HEK293 (cell line): ENCODE measurements around the gene ZBTB38.

Source experiments
- CTCF ChIA-PET: fragments of 350-600 bp; formaldehyde crosslinking; extraction: SDS; loops from one replicate; lab custom pipeline; 2021; ENCODE audit warnings: antibody characterized with exemption; lab: Yijun Ruan, JAX
- POLR2A ChIA-PET: fragments of 300-600 bp; formaldehyde crosslinking; extraction: SDS; loops from one replicate; lab custom pipeline; 2020; ENCODE audit warnings: antibody characterized with exemption, inconsistent platforms; lab: Yijun Ruan, JAX
- H3K27ac ChIP-seq: fragments of 200-500 bp; sonication (Bioruptor generic); 2 replicates; pipeline ENCODE4 v1.5.1; 2014; ENCODE audit warnings: low read depth, low read length, control low read depth, inconsistent platforms; ENCODE audit errors: extremely low read depth
- H3K36me3 ChIP-seq, 2 experiments: fragments of 200-500 bp in 1 of 2; sonication (Bioruptor generic) in 1 of 2; 1 replicate in 1 of 2; 2 replicates in 1 of 2; pipeline ENCODE4 v1.5.1; 2014 to 2017; ENCODE audit warnings: inconsistent platforms in 2 of 2, low read length in 2 of 2; ENCODE audit not compliant: control insufficient read depth in 2 of 2, insufficient read depth in 1 of 2
- H3K4me1 ChIP-seq: fragments of 200-500 bp; sonication (Bioruptor generic); 2 replicates; pipeline ENCODE4 v1.5.1; 2014; ENCODE audit warnings: mild to moderate bottlenecking, low read length, inconsistent platforms; ENCODE audit not compliant: control insufficient read depth, insufficient read depth
- H3K4me3 ChIP-seq: 2 replicates; pipeline ENCODE4 v1.5.1; 2011; ENCODE audit warnings: low read depth, mild to moderate bottlenecking, control low read depth, low read length, moderate library complexity
- H3K9me3 ChIP-seq: fragments of 200-500 bp; sonication (Bioruptor generic); 2 replicates; pipeline ENCODE4 v1.5.1; 2014; ENCODE audit warnings: low read depth, low read length, inconsistent platforms; ENCODE audit not compliant: control insufficient read depth, insufficient read depth
- GLI2 ChIP-seq: fragments of 450-650 bp; formaldehyde crosslinking; IDR thresholded peaks from 2 replicates; pipeline ENCODE4; 2017; ENCODE audit warnings: missing biosample characterization, missing genetic modification characterization, low read depth, borderline replicate concordance
- GLIS1 ChIP-seq: fragments of 450-650 bp; formaldehyde crosslinking; IDR thresholded peaks from 2 replicates; pipeline ENCODE4 v1.5.1; 2016; ENCODE audit warnings: missing biosample characterization, missing genetic modification characterization
- IKZF3 ChIP-seq: fragments of 450-650 bp; IDR thresholded peaks from 2 replicates; pipeline ENCODE4 v1.5.0; 2018; ENCODE audit warnings: missing biosample characterization, mild to moderate bottlenecking, missing genetic modification characterization, moderate library complexity
- KLF9 ChIP-seq: fragments of 450-650 bp; formaldehyde crosslinking; IDR thresholded peaks from 2 replicates; pipeline ENCODE4 v1.5.1; 2016; ENCODE audit warnings: missing biosample characterization, missing genetic modification characterization, low read depth
- RBAK ChIP-seq: fragments of 450-650 bp; formaldehyde crosslinking; IDR thresholded peaks from 2 replicates; pipeline ENCODE4 v1.5.1; 2016; ENCODE audit warnings: missing biosample characterization, missing genetic modification characterization
- YY1 ChIP-seq: fragments of 450-650 bp; formaldehyde crosslinking; IDR thresholded peaks from 2 replicates; pipeline ENCODE4 v1.5.1; 2018; ENCODE audit warnings: missing biosample characterization, missing genetic modification characterization
- ZBTB20 ChIP-seq: fragments of 450-650 bp; formaldehyde crosslinking; IDR thresholded peaks from 2 replicates; pipeline ENCODE4 v1.5.1; 2016; ENCODE audit warnings: missing biosample characterization, missing genetic modification characterization
- ZFP69B ChIP-seq: fragments of 450-650 bp; formaldehyde crosslinking; IDR thresholded peaks from 2 replicates; pipeline ENCODE4 v1.5.1; 2016; ENCODE audit warnings: missing biosample characterization, missing genetic modification characterization
- ZNF16 ChIP-seq: fragments of 450-650 bp; formaldehyde crosslinking; IDR thresholded peaks from 2 replicates; pipeline ENCODE4 v1.5.1; 2016; ENCODE audit warnings: low read depth, missing biosample characterization, missing genetic modification characterization
- ZNF24 ChIP-seq: fragments of 450-650 bp; formaldehyde crosslinking; IDR thresholded peaks from 2 replicates; pipeline ENCODE4 v1.5.1; 2016; ENCODE audit warnings: missing biosample characterization, missing genetic modification characterization
- ZNF274 ChIP-seq, 2 experiments: fragments of 200-500 bp in 1 of 2; fragments of 450-650 bp in 1 of 2; sonication (Bioruptor generic) in 1 of 2; formaldehyde crosslinking in 1 of 2; IDR thresholded peaks; 2 replicates each; pipeline versions ENCODE4 v1.5.1 to v1.6.1; 2014 to 2016; ENCODE audit warnings: borderline replicate concordance in 1 of 2, inconsistent platforms in 1 of 2, low read length in 1 of 2, missing biosample characterization in 1 of 2, missing genetic modification characterization in 1 of 2
- ZNF530 ChIP-seq: fragments of 450-650 bp; formaldehyde crosslinking; IDR thresholded peaks from 2 replicates; pipeline ENCODE4 v1.5.1; 2016; ENCODE audit warnings: low read depth, missing biosample characterization, missing genetic modification characterization
- ZNF558 ChIP-seq: fragments of 450-650 bp; formaldehyde crosslinking; IDR thresholded peaks from 2 replicates; pipeline ENCODE4 v1.5.1; 2016; ENCODE audit warnings: missing biosample characterization, missing genetic modification characterization
- ZNF670 ChIP-seq: fragments of 450-650 bp; formaldehyde crosslinking; IDR thresholded peaks from 2 replicates; pipeline ENCODE4 v1.5.1; 2016; ENCODE audit warnings: missing biosample characterization, missing genetic modification characterization, low read depth
- ZNF830 ChIP-seq: fragments of 450-650 bp; IDR thresholded peaks from 2 replicates; pipeline ENCODE4 v1.5.0; 2018; ENCODE audit warnings: missing biosample characterization, missing genetic modification characterization, low read depth, mild to moderate bottlenecking, moderate library complexity
- ZSCAN30 ChIP-seq: fragments of 450-650 bp; IDR thresholded peaks from 2 replicates; pipeline ENCODE4 v1.5.1; 2018; ENCODE audit warnings: missing biosample characterization, mild to moderate bottlenecking, missing genetic modification characterization, moderate library complexity
- ZXDB ChIP-seq: fragments of 450-650 bp; formaldehyde crosslinking; IDR thresholded peaks from 2 replicates; pipeline ENCODE4 v1.5.1; 2016; ENCODE audit warnings: missing biosample characterization, missing genetic modification characterization
- TF ChIP-seq, protein P1 (sequence below): fragments of 450-650 bp; formaldehyde crosslinking; IDR thresholded peaks from 2 replicates; pipeline ENCODE4 v1.5.1; 2016; ENCODE audit warnings: missing biosample characterization, missing genetic modification characterization
- TF ChIP-seq, protein P2 (sequence below): fragments of 450-650 bp; formaldehyde crosslinking; IDR thresholded peaks from 2 replicates; pipeline ENCODE4 v1.5.1; 2016; ENCODE audit warnings: missing biosample characterization, missing genetic modification characterization
- TF ChIP-seq, protein P3 (sequence below): fragments of 450-650 bp; formaldehyde crosslinking; IDR thresholded peaks from 2 replicates; pipeline ENCODE4; 2016; ENCODE audit warnings: missing biosample characterization, missing genetic modification characterization

The ZBTB38 gene

DNA sequence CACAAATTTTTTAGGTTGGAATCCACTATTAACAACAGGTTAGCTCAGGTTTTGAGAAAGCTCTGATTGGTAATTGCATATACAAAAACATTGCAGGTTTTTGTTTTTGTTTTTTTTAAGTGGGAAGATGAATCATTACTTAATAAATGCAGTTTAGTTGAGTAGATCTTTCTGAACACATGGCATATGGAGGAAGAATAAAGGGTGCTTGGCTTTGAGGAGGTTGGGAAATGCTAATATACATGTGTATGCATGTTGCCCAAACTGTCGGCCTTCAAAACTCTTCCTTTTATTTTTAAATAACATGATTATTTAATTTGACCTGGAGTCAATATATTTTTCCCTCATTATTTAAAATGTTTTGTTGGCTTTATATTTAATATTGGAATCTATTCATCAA lies 32.8 kb downstream of the ZBTB38 start:
- Histone ChIP-seq H3K9me3 (no peaks in the 10 kb centered on the region), H3K27ac (no peak overlapping the region), H3K4me3 (no peak overlapping the region), H3K4me1 (peaks cover 5% of the 10 kb centered on the region; the same call in 1 of the 2 replicates), H3K36me3 (peaks cover 0 to 26% of the 10 kb centered on the region in 2 experiments; a peak in 1 of 3 replicates)
- ChIA-PET POLR2A (no interaction called here), CTCF (interaction anchor here (0.7 to 0.9 kb wide), 2 partner anchors 17 to 177 kb away, joined by 3 read pairs; no protein-coding TSS in a partner anchor)
- TF ChIP-seq RBAK (no peak), GLI2 (tag by site-specific recombination) (no peak), IKZF3 (tag by site-specific recombination) (no peak), ZNF830 (tag by site-specific recombination) (no peak), ZFP69B (tag by site-specific recombination) (no peak), ZNF558 (tag by site-specific recombination) (no peak), ZNF274 (IDR thresholded peaks at IDR 0.05; ENCODE audit: low read length) (no peak), ZNF274 (tag by site-specific recombination; IDR thresholded peaks at IDR 0.05; ENCODE audit: borderline replicate concordance) (no peak)
- TF ChIP-seq, protein P1, sequence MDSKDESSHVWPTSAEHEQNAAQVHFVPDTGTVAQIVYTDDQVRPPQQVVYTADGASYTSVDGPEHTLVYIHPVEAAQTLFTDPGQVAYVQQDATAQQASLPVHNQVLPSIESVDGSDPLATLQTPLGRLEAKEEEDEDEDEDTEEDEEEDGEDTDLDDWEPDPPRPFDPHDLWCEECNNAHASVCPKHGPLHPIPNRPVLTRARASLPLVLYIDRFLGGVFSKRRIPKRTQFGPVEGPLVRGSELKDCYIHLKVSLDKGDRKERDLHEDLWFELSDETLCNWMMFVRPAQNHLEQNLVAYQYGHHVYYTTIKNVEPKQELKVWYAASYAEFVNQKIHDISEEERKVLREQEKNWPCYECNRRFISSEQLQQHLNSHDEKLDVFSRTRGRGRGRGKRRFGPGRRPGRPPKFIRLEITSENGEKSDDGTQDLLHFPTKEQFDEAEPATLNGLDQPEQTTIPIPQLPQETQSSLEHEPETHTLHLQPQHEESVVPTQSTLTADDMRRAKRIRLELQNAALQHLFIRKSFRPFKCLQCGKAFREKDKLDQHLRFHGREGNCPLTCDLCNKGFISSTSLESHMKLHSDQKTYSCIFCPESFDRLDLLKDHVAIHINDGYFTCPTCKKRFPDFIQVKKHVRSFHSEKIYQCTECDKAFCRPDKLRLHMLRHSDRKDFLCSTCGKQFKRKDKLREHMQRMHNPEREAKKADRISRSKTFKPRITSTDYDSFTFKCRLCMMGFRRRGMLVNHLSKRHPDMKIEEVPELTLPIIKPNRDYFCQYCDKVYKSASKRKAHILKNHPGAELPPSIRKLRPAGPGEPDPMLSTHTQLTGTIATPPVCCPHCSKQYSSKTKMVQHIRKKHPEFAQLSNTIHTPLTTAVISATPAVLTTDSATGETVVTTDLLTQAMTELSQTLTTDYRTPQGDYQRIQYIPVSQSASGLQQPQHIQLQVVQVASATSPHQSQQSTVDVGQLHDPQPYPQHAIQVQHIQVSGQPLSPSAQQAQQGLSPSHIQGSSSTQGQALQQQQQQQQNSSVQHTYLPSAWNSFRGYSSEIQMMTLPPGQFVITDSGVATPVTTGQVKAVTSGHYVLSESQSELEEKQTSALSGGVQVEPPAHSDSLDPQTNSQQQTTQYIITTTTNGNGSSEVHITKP (tag by site-specific recombination) = no peak

DNA sequence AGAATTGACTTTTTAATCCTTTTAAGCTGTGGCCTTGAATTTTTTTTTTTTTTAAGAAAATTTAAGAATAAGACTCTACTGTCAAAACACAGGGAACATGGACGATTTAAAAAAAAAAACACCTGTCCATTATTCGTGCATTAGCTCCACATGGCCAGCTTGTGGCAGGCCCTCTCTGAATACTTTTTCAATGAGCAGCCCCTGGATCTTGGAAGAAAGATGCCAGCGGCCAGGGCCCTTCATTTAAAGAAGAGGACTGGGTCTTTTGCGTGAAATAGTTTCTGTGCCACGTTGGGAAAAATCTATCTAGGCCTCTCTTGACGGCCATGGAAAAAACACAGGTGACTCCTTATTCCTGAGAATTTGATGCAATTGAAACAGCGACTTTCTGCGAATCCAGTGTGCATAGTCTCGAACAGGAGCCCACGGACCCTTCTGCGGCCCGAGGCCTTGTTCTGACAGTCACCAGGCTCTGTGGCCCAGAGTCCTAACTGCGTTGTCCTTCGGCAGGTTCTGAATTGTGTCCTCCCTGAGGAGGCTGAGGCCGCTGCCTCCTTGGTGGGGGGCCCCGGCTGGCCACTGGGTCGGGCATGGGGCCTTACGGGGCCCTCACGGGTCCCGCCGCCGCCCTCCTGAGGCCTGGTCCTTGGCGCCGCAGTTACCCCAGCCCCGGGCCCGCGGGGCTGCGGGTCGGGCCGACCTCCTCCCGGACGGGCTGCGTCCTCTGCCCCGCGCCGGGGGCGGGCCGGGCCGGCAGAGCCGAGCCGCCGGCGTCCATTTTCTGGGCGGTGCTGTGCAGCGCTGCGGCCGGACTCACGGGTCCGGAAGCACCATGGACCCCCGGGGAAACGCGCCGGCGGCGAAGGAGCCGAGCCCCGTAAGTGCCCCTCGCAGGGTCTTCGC lies 33.5 kb downstream of the ZBTB38 start:
- H3K9me3 ChIP-seq = no peaks in the 10 kb centered on the region
- peaks cover 0 to 29% of the 10 kb centered on the region in 2 experiments; a peak in 1 of 3 replicates for H3K36me3 ChIP-seq
- peak overlapping the region; percentile 55 for H3K4me3 ChIP-seq
- H3K27ac ChIP-seq = peak overlapping the region; percentile 92
- ChIA-PET POLR2A (no interaction called here), CTCF (interaction anchor here (0.6 to 0.9 kb wide), 3 partner anchors 18 to 177 kb away, joined by 3 read pairs; no protein-coding TSS in a partner anchor)
- H3K4me1 ChIP-seq = peaks cover 5% of the 10 kb centered on the region; the same call in 1 of the 2 replicates
- TF ChIP-seq ZXDB (tag by site-specific recombination) (0 out of 2 replicates have a peak, but pooled peaks have one; percentile 47), ZNF530 (tag by site-specific recombination) (no peak), ZNF24 (tag by site-specific recombination) (no peak), ZNF16 (tag by site-specific recombination) (no peak), ZSCAN30 (tag by site-specific recombination) (peak; percentile 27; the same call in 1 of the 2 replicates), GLIS1 (tag by site-specific recombination) (peak; percentile 65), ZNF670 (no peak), YY1 (peak; percentile 49; the same call in 1 of the 2 replicates), KLF9 (tag by site-specific recombination) (no peak), ZBTB20 (tag by site-specific recombination) (peak; percentile 43)
- TF ChIP-seq, protein P2, sequence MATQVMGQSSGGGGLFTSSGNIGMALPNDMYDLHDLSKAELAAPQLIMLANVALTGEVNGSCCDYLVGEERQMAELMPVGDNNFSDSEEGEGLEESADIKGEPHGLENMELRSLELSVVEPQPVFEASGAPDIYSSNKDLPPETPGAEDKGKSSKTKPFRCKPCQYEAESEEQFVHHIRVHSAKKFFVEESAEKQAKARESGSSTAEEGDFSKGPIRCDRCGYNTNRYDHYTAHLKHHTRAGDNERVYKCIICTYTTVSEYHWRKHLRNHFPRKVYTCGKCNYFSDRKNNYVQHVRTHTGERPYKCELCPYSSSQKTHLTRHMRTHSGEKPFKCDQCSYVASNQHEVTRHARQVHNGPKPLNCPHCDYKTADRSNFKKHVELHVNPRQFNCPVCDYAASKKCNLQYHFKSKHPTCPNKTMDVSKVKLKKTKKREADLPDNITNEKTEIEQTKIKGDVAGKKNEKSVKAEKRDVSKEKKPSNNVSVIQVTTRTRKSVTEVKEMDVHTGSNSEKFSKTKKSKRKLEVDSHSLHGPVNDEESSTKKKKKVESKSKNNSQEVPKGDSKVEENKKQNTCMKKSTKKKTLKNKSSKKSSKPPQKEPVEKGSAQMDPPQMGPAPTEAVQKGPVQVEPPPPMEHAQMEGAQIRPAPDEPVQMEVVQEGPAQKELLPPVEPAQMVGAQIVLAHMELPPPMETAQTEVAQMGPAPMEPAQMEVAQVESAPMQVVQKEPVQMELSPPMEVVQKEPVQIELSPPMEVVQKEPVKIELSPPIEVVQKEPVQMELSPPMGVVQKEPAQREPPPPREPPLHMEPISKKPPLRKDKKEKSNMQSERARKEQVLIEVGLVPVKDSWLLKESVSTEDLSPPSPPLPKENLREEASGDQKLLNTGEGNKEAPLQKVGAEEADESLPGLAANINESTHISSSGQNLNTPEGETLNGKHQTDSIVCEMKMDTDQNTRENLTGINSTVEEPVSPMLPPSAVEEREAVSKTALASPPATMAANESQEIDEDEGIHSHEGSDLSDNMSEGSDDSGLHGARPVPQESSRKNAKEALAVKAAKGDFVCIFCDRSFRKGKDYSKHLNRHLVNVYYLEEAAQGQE = 0 out of 2 replicates have a peak, but pooled peaks have one; percentile 19
- TF ChIP-seq, protein P3, sequence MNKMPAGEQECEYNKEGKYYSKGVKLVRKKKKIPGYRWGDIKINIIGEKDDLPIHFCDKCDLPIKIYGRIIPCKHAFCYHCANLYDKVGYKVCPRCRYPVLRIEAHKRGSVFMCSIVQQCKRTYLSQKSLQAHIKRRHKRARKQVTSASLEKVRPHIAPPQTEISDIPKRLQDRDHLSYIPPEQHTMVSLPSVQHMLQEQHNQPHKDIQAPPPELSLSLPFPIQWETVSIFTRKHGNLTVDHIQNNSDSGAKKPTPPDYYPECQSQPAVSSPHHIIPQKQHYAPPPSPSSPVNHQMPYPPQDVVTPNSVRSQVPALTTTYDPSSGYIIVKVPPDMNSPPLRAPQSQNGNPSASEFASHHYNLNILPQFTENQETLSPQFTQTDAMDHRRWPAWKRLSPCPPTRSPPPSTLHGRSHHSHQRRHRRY (tag by site-specific recombination) = no peak
- TF ChIP-seq, protein P1 (tag by site-specific recombination) = no peak
